ENCODE results near the gene SPAG9.

SPAG9 gene

DNA sequence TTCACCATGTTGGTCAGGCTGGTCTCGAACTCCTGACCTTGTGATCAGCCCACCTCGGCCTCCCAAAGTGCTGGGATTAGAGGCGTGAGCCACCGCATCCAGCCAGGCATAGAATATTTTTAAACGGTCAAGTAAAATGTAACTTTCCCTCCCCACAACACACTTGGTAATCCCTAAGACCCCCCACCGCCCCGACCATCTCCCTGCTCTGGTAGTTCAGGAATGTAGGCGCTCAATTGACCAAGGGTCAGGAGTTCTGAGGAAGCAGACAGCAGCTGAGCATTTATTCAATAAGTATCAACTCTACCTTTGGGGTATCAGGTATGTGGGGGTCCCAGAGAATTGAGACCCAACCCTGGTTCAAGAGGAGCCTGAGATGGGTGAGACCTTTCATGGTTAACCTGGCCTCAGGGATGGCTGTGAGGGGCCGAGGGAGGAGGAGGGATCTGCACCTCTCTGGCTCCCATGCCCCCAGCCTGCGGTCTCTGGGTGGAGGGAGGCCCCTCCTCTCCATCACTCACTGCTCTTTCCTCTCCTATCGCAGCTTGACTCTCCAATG is 206.1 kb downstream of the SPAG9 start:
- no peak for DNase-seq

DNA sequence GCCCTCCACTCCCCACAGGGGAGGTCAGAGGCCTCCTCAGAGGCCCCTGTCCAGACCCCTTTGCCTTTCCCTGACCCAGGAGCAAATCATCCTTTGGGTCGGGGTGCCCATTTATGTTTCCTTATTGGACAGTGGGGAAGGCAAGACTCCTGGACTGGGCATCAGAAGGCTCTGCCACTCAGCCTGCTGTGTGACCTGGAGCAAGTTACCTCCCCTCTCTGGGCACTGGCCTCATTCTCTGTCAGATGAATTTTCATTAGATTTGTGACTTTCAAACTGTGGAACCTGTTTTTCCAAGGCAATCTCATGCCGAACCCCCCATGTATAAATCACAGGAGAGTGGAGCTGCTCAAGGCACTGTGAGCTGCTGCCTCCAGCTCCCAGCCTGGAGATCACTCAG is 207.5 kb downstream of the SPAG9 start:
- no peak for DNase-seq
